GM12875 (cell line): Measurements from ENCODE around the gene CHRNA5.

Experiments used
- H3K4me3 ChIP-seq: one replicate; pipeline ENCODE4 v1.5.1; 2011; ENCODE audit warnings: low read depth, low read length, control low read depth
- CTCF ChIP-seq: IDR thresholded peaks from 2 replicates; pipeline ENCODE4 v1.5.1; 2011; ENCODE audit warnings: low read depth, mild to moderate bottlenecking, control low read depth, inconsistent platforms, low read length, moderate library complexity, borderline replicate concordance; ENCODE audit not compliant: insufficient read depth

The CHRNA5 gene

DNA sequence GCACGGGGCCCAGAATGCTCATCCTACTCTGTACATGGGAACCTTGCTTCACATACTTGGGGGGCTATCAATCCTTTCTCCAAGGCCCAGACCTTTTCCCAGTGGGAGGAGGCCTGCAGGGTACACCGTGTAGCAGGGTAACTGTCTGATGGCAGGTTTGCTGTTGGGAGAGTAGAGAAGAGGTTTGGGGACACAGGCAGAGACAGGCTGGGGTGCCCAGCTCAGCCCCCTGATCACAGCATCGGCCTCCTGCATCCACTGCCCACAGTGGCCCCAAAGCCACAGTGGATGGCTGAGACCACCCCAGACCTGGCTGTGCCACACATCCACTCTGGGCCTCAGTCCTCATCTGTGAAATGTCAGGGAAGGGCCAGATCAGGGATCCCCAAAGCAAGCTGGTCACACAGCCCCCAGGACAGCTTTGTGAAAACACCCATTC lies 49.9 kb downstream of the CHRNA5 start:
- TF ChIP-seq CTCF = no peak
- no peak overlapping the region for H3K4me3 ChIP-seq

GRCh38 chr15:78616506-78616905 lies 51.2 kb downstream of the CHRNA5 start:
- no peak for TF ChIP-seq CTCF
- H3K4me3 ChIP-seq = no peak overlapping the region

DNA sequence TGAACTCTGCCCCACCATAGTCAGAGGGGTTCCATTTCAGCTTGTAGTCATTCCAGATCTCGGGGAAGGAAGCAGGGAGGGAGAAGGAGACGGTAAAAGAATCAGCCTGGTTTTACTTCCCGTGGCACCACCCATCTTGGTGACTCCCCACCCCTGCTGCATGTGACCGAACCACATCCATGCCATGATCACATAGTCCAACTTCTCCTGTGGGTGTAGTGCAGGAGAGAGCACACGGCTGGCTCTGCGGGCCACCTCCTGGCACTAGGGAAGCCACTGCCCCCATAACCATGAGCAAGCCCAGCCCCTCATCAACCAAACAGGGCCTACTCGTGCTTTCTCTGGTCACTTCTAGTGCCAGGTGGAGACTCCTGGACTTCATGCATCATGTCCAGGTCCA lies 51.8 kb downstream of the CHRNA5 start:
- H3K4me3 ChIP-seq = no peak overlapping the region
- TF ChIP-seq CTCF = no peak

DNA sequence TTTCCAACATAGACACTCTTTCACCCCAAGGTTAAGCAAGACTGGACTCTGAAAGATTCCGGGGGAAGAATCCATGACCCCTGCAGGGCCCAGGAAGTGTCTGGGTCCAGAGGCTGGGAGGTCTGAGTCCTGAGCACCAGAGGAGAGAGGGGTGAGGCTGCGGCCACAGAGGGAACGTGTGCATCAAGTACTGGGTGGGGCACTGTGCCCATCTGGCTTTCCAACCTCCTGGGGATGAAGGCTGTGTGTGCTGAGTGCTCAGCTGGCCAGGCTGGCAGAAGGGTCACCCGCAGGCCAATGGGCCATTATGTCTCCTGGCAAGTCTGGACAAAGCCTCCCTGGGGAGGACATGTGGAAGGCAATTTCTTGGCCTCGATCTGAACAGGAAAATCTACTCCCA lies 52.2 kb downstream of the CHRNA5 start:
- no peak for TF ChIP-seq CTCF
- H3K4me3 ChIP-seq = no peak overlapping the region

DNA sequence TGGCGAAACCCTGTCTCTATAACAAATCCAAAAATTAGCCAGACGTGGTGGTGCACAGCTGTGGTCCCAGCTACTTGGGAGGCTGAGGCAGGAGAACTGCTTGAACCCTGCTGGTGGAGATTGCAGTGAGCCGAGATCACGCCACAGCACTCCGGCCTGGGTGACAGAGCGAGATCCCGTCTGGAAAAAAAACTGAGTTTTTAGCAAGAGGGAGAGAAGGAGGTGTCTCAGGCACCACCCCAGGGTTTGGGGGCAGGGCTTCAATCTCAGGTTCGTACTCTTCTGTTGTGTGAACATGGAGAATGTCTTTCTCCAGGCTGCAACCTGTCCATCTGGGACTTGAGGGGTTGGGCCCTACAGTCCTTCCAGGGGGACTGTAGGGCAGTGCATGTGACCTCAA lies 52.7 kb downstream of the CHRNA5 start:
- H3K4me3 ChIP-seq = no peak overlapping the region
- no peak for TF ChIP-seq CTCF

DNA sequence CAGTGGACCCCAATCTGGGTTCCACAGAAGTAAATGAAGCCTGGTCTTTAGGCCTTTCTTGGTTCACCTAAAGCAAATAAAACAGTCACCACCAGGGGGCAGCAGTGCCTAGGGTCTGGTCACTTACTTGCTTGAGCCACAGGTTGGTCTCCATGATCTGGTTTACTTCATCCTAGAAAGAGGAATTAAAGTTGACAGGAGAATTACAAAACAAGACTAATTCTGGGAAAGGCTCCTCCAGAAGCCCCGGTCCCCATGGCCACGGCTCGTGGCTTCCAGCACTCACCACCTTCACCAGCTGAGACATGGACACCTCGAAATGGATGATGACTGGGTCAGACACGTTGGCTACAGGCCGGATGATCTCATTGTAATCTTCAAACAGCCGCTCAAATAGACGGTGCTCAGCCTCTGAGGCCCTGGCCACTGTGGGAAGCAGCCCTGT lies 53.2 kb downstream of the CHRNA5 start:
- TF ChIP-seq CTCF = peak; percentile 68
- H3K4me3 ChIP-seq = no peak overlapping the region

DNA sequence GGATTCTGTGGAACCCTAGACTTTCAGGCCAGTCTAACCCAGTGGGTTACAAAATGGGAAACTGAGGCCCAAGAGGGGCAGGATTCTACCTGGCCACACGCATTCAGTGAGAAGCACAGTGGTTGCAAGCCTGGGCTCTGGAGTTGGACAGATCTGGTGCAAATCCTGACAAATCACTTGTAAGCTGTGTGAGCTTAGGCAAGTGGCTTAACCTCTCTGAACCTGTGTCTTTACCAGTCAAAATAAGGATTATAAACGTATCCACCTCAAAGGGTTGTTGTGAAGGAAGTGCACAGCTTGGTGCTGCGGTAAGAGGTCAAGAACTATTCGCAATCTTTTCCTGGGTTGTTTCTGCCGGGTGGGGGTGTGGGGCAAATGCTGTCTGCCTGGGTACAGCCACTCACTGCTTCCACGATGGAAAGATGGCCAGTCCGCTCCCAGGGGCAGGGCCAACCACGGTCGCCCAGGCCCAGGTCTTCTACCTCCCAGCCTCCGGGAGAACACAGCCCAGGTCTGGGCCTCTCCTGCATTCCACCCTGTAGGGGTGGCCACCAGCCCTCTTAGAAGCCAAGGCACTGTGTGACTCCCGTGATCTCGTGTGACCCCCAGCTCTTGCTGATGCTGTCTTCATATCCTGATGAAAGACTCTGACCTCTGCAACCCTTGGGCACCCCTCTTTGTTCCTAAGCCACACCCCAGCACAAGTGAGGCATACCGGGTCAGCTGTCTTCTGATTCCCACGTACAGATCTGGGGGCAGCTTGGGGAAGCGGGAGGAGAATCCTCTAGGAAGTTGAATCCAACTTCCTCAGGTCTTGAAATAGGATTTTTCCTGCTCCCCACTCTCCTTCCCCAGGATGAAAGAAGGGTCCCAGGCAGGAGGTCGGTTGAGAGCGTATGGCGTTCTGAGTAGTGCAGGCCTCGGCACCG lies 54.0 kb downstream of the CHRNA5 start:
- no peak overlapping the region for H3K4me3 ChIP-seq
- no peak for TF ChIP-seq CTCF
